ENCODE measurements around the gene NES.

Gene NES

GRCh38 chr1:156622581-156623297 lies 54.5 kb downstream of the NES start:
- no peak for DNase-seq (ENCODE audit: low read depth, low spot score)

- no peak for DNase-seq (ENCODE audit: low read depth, low spot score)
Measured at GRCh38 chr1:156619582-156619955, 57.6 kb downstream of the NES start.

- peak; percentile 54 for DNase-seq (ENCODE audit: low read depth, low spot score)
Measured at GRCh38 chr1:156618853-156619581, 58.2 kb downstream of the NES start, which contains the start of gene HAPLN2. HAPLN2 (plus strand) TSS chr1:156619415; CDS start chr1:156623491, 4,076 bp downstream.
